GM21381 (cell line): ENCODE results near the gene CAMK4.

ENCODE experiments used
- ATAC-seq: cut with Tn5 transposase; IDR thresholded peaks from one replicate; pipeline ENCODE4 v1.9.1; 2021; ENCODE audit warnings: mild to moderate bottlenecking, moderate library complexity; ENCODE audit not compliant: unreplicated experiment

The CAMK4 gene

DNA sequence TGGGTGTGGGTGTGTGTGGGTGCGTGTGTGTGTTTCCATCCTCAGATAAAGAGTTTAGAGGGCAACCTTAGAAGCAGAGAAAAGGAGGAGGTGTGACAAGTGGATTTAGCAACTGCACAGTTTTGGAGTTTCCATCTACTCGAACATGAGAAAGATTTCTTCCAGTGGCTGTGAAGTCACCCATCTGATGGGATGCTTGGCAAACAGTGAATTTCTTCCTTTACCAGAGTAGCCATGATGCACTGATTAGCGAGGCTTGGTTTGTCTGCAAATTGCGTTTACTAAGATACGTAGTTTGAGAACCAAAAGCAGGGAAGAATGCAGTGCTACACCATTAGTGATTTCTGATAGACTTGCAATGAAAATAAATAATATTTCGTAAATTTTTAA is 288.9 kb downstream of the CAMK4 start:
- no peak for ATAC-seq

DNA sequence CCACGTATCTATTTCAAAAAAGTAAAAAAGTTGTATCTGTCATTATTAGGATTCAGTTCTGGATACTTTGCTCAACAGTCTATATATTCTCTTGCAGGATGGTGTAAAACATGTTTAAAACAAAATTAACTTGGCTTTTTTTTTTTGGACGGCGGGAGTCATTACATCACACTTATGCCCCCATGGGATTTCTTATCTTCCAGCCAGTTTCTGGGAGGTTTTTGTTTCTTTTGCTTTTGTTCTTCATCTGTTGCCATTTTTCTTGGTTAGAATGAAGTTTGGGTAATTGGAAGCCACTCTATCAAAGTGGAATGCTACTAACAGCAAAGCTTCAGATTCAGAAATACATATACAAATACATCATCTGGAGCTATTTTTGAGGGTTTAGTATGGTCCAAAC is 289.9 kb downstream of the CAMK4 start:
- no peak for ATAC-seq

DNA sequence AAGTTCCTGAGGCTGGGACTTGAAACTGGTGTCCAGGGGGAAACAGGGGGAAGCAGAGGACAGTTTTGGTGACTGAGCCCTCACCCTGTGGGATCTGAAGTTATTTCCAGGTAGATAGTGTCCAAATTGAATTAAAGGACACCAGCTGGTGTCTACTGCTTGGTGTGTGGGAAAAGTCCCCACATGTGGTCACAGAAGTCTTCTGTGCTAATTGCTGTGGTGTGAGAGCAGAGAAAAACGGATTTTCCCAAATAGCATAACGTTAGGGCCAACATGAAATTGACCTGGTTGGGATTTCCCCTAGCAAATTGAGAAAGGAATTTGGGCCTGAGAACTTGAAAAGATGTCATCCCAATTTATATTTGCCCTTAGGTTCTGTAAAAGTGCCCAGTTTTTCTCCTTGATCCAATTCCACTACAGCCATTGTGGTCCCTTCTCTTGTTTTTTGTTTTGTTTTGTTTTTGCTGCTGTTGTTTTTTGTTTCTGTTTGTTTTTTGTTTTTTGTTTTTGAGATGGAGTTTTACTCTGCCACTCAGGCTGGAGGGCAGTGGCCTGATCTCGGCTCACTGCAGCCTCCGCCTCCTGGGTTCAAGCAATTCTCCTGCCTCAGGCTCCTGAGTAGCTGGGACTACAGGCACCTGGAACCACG is 293.8 kb downstream of the CAMK4 start:
- ATAC-seq, result no peak

DNA sequence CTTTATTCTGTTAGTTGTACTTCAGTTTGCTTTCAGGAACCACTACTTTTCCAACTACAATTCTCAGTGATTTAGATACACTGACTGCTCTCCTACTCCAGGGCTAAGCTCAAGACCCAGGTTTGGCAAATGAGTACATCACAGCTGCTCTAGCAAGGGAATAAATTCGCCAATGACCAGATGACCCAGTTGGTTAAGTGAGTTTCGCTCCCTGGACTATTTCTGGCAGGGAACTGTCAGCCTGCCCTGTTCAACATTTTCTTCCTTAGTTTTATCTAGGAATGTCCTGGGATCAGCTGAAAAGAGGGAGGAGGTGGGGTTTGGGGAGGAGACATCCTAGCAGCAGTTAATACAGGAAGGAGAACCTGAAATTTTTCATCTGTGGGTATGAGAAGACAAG is 294.6 kb downstream of the CAMK4 start:
- no peak for ATAC-seq

DNA sequence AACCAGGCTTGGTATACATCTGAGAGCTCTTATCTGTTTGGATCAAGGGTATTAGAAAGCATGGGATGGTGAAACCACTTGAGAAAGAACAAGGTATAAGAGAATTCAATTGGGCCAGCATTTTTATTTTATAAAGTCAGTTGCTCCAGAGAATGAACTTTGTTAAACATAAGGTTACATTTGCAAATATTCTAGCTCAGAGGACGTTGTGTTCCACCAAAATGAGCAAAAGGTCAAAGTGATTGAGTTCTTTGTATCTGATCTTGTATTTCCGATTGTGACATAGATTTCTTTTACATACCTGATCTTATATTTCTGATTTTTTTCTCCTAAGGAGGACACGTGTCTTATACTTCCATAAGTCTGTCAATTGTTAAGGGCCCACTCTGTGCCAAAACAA is 296.7 kb downstream of the CAMK4 start:
- no peak for ATAC-seq

DNA sequence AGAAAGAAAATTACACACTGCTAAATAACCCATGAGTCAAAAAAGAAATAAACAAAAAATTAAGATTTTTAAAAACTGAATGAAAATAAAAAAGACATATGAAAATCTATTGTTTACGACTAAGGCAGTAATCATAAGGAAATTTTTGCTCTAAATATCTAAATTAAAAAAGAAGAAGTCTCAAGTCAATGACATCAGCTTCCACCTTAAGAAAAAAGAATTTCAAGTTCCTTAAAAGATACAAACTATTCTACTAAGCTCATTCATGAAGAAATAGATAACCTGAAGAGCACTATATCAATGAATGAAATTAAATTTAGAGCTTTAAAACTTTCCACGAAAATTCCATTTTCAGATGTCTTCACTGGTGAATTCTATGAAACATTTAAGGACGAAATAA is 303.9 kb downstream of the CAMK4 start:
- ATAC-seq, result no peak

DNA sequence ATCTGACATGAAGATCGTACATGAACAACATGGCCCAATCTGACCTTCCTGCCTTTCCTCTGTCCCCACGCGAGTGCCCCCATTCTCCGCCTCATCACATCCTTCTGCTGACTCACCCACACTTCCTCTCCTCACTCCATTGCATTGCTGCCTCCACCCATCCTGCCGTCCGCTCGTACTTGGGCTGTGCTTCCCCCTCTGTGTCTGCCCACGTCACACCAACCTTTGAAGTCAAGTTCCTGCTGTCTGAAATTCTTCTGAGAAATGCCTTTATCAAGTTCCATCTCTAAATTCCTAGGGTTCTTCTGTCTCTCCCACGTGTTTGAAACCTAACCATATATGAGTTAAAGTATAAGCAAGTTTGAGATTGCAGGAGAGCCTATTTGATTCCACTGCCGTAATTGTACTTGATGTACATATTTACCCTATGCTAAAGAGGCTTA is 306.1 kb downstream of the CAMK4 start:
- ATAC-seq, result peak; percentile 85

DNA sequence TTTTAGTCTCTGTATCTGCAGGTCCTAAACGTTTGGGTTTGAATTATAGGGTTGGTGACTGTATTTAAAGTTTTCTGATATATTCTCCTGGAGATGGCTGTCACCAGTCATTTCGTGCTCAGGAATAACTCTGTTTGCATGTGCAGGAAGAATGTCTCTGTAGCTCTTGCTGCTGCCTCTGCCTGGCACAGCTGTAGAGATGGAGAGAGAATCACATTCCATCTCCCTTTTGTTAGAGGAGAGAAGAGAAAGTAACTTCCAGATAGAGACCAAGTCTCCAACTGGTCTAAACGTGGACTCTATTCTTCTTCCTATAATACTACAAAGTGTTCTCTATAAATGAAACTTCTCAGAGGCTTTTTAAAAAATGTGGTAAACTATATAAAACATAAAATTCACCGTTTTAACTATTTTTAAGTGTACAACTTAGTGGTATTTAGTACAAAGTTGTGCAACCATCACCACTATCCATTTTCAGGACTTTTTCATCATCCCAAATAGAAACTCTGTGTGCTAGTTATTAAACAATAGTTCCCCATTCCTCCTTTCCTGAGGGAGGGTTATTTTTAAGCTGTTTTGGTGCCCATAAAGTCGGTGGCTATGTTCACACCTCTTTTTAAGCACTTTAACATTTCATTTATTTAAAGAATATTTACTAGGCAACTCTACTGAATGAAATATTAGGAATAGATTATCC is 308.9 kb downstream of the CAMK4 start:
- ATAC-seq, result no peak

DNA sequence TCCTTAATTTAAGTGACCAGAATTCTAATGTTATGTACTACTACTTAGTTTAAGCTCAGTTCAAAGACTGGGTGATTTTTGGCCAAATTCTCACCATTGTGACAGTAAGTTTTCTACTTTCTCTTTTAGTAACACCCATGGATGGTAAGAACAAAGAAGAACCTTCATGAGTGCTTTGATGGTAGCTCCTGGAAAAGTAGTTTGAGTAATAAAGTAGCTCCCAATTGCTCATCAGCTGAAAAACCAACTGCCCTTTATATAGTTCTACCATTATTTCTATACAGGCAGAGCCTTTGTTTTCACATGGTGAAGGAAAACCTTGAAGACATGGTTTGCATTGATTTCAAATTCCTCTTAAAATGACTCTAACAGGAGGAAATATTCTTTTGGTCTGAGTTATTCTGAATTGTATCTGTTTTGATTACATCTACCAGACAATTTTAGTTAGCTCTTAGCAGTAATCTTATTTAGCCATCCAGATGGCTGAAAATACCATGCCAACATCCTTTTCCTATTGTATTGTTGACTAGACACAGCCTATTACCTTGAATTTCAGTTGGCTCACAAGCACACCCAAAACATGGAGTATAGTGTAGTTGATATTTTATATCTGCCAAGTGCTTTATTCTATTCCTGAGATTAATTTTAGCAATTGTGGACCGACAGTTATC is 311.8 kb downstream of the CAMK4 start:
- no peak for ATAC-seq

DNA sequence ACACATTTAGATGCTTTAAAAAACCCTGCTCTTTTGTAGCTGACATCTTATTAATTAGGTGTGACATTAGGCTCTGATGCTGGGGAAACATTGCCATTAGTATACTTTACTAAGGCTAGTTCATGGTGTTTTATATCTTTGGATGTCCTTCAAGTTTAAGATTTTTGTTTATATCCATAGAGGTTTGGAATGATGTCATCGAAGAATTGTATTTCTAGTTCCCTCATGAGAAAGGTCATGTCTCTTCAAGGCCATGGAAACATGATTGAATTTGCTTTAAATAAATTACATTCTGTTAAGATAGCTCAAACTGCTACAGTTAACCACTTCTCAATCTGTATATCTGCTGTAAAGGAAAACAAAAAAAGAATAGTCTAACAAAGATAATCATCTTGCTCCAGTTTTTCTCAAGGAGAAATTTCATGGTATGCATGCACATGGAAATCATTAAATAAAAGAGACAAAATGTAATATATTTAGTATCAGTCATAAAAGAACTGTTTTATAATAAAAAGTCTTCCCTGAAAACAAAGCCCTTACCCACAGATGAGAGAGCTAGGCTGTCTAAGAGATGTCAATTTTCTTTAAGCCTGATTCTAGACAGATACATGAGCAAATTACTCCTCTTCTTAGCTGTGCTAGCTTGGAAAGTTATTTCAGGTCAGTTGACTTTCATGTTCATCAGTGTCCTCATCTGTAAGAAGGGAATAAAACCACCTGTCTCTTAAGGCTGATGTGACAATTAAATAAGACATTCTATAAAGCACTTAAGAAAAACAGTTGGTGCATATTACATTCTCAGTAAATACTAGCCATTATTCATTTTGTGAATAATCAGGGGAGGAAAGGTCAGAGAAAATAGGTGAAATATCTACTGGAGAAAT is 313.2 kb downstream of the CAMK4 start:
- no peak for ATAC-seq
